ENCODE results near the gene PAPPA. TPM values are rescaled to one million over a fixed set of nuclear protein-coding genes. Genes with fewer than 3 reads are reported as not detected.

The PAPPA gene
- total RNA-seq, 1 donor from 2014 or later: 0.15 TPM

DNA sequence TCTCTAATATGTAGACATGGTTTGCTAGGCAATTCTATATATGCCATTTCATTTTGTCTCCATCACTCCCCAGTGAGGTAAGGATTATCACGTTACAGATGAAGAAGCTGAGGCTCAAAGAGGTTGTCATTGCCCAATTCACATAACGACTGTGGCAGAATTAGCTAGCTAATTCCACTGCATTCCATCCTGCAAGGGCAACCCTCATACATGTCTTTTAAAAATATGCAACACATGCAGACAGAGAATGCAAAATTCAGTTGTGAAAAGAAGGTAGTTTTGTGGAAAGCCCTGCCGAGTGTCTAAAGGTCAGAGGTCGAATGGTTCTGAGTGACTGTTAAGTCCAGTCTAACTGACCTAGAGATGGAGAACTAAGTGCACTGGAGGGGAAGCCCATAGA, 219.2 kb downstream of the PAPPA start:
- Histone ChIP-seq H2AFZ (replicated peaks) (no peak overlapping the region), H3F3A (ENCODE audit: low read depth) (no peaks in the 10 kb centered on the region), H3K4me2 (no peak overlapping the region), H3K27ac (no peak overlapping the region), H3K4me1 (peaks cover 5% of the 10 kb centered on the region), H3K27me3 (no peaks in the 10 kb centered on the region), H3K9ac (no peak overlapping the region), H3K79me2 (ENCODE audit: low read depth) (no peaks in the 10 kb centered on the region), H3K36me3 (no peaks in the 10 kb centered on the region), H3K9me3 (ENCODE audit: low read depth) (no peaks in the 10 kb centered on the region), H3K4me3 (no peak overlapping the region), H4K20me1 (ENCODE audit: low read depth) (no peaks in the 10 kb centered on the region)
- no peak overlapping the region for H3K27ac Mint-ChIP-seq
- H3K36me3 Mint-ChIP-seq: peaks cover 11% of the 10 kb centered on the region
- H3K4me1 Mint-ChIP-seq: peaks cover 9% of the 10 kb centered on the region
- H3K9me3 Mint-ChIP-seq: no peaks in the 10 kb centered on the region
- DNase-seq (ENCODE audit: low spot score): no peak
- H3K4me3 Mint-ChIP-seq: no peak overlapping the region
- no peaks in the 10 kb centered on the region for H3K27me3 Mint-ChIP-seq (ENCODE audit: insufficient read depth, low read depth)
- no peak for TF ChIP-seq EZH2 (IDR thresholded peaks at IDR 0.05)
- TF ChIP-seq, protein P1, sequence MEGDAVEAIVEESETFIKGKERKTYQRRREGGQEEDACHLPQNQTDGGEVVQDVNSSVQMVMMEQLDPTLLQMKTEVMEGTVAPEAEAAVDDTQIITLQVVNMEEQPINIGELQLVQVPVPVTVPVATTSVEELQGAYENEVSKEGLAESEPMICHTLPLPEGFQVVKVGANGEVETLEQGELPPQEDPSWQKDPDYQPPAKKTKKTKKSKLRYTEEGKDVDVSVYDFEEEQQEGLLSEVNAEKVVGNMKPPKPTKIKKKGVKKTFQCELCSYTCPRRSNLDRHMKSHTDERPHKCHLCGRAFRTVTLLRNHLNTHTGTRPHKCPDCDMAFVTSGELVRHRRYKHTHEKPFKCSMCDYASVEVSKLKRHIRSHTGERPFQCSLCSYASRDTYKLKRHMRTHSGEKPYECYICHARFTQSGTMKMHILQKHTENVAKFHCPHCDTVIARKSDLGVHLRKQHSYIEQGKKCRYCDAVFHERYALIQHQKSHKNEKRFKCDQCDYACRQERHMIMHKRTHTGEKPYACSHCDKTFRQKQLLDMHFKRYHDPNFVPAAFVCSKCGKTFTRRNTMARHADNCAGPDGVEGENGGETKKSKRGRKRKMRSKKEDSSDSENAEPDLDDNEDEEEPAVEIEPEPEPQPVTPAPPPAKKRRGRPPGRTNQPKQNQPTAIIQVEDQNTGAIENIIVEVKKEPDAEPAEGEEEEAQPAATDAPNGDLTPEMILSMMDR (IDR thresholded peaks at IDR 0.05): no peak
- no peak for TF ChIP-seq EZH2phosphoT487 (IDR thresholded peaks at IDR 0.05)

DNA sequence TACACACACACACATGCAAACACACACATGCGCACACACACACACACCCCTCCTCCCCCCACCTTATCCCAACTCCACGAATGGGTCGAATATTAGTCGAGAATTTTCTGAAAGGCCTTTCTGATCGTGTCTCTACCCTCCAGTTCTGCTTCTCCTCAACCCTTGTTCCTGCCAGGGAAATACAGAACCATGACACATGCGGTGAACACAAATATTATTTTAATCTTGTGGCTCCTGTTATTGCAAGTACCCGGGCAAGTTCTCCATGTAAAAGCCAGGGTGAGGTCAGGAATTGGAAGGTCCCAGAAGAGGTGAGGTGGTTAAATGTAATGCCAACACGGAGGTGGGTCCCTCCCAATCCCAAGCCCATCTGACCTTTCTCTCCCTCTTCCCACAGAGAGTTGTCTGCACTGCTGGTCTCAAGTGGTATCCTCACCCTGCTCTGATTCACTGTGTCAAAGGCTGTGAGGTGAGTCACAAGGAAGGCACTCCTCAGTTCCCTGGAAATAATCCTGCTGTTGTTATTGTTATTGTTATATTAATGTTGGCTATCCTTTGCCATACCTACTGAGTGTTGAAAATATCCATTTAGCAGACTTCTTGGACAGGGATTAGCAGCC, 223.7 kb downstream of the PAPPA start:
- no peaks in the 10 kb centered on the region for H3K4me1 Mint-ChIP-seq
- Histone ChIP-seq H3K27ac (no peak overlapping the region), H3K4me3 (no peak overlapping the region), H3K79me2 (ENCODE audit: low read depth) (no peaks in the 10 kb centered on the region), H4K20me1 (ENCODE audit: low read depth) (no peaks in the 10 kb centered on the region), H3K36me3 (no peaks in the 10 kb centered on the region), H3K4me2 (no peak overlapping the region), H3K4me1 (no peaks in the 10 kb centered on the region), H3F3A (ENCODE audit: low read depth) (no peaks in the 10 kb centered on the region), H3K9me3 (ENCODE audit: low read depth) (no peaks in the 10 kb centered on the region), H3K9ac (no peak overlapping the region), H2AFZ (replicated peaks) (no peak overlapping the region), H3K27me3 (no peaks in the 10 kb centered on the region)
- peaks cover 11% of the 10 kb centered on the region for H3K36me3 Mint-ChIP-seq
- no peak overlapping the region for H3K27ac Mint-ChIP-seq
- TF ChIP-seq EZH2 (IDR thresholded peaks at IDR 0.05): no peak
- TF ChIP-seq, protein P1 (IDR thresholded peaks at IDR 0.05): no peak
- TF ChIP-seq EZH2phosphoT487 (IDR thresholded peaks at IDR 0.05): no peak
- H3K9me3 Mint-ChIP-seq: no peaks in the 10 kb centered on the region
- DNase-seq (ENCODE audit: low spot score): no peak
- peaks cover 3% of the 10 kb centered on the region for H3K27me3 Mint-ChIP-seq (ENCODE audit: insufficient read depth, low read depth)
- no peak overlapping the region for H3K4me3 Mint-ChIP-seq

- Mint-ChIP-seq H3K27me3 (ENCODE audit: insufficient read depth, low read depth) (peaks cover 3% of the 10 kb centered on the region), H3K9me3 (no peaks in the 10 kb centered on the region), H3K27ac (no peak overlapping the region), H3K4me1 (no peaks in the 10 kb centered on the region), H3K36me3 (peaks cover 15% of the 10 kb centered on the region), H3K4me3 (no peak overlapping the region)
- H3F3A ChIP-seq (ENCODE audit: low read depth): no peaks in the 10 kb centered on the region
- H3K4me1 ChIP-seq: no peaks in the 10 kb centered on the region
- H3K36me3 ChIP-seq: no peaks in the 10 kb centered on the region
- H4K20me1 ChIP-seq (ENCODE audit: low read depth): no peaks in the 10 kb centered on the region
- TF ChIP-seq EZH2phosphoT487 (IDR thresholded peaks at IDR 0.05): no peak
- no peak for TF ChIP-seq EZH2 (IDR thresholded peaks at IDR 0.05)
- TF ChIP-seq, protein P1 (IDR thresholded peaks at IDR 0.05): no peak
- H3K27me3 ChIP-seq: no peaks in the 10 kb centered on the region
- H3K4me3 ChIP-seq: no peak overlapping the region
- H3K27ac ChIP-seq: no peak overlapping the region
- no peaks in the 10 kb centered on the region for H3K9me3 ChIP-seq (ENCODE audit: low read depth)
- H3K79me2 ChIP-seq (ENCODE audit: low read depth): no peaks in the 10 kb centered on the region
- no peak for DNase-seq (ENCODE audit: low spot score)
- H3K9ac ChIP-seq: no peak overlapping the region
- H2AFZ ChIP-seq (replicated peaks): no peak overlapping the region
- H3K4me2 ChIP-seq: no peak overlapping the region
Measured at GRCh38 chr9:116378873-116379272, 225.3 kb downstream of the PAPPA start.

Measured in neural progenitor cell (in vitro differentiated cells).